DND-41 (cell line): ENCODE measurements around the gene ERBB4.

Experiments used
- ATAC-seq: fragments of 200-7000 bp; cut with Tn5 transposase; 3 replicates; pipeline ENCODE4 v1.9.1; 2021; ENCODE audit warnings: low read depth; ENCODE audit not compliant: insufficient read depth
- DNase-seq: peaks from one replicate; pipeline ENCODE4 v3.0.0-alpha.2; 2020
- H2AFZ ChIP-seq: 2 replicates; pipeline ENCODE4 v1.6.0; 2012; ENCODE audit warnings: low read depth, low read length
- H3K27ac ChIP-seq: 2 replicates; pipeline ENCODE4 v1.5.1; 2012; ENCODE audit warnings: low read length, inconsistent platforms
- H3K27me3 ChIP-seq: fragments of 200-600 bp; sonication (generic); 2 replicates; pipeline ENCODE4 v1.6.0; 2012; ENCODE audit warnings: low read length, mild to moderate bottlenecking, inconsistent platforms; ENCODE audit not compliant: insufficient read depth, poor library complexity
- H3K36me3 ChIP-seq: 2 replicates; pipeline ENCODE4 v1.5.1; 2012; ENCODE audit warnings: low read length, inconsistent platforms; ENCODE audit not compliant: insufficient read depth
- H3K4me1 ChIP-seq: 2 replicates; pipeline ENCODE4 v1.5.1; 2012; ENCODE audit warnings: mild to moderate bottlenecking, low read length; ENCODE audit not compliant: insufficient read depth
- H3K4me2 ChIP-seq: 2 replicates; pipeline ENCODE4 v1.6.0; 2012; ENCODE audit warnings: mild to moderate bottlenecking, moderate library complexity, low read length, inconsistent platforms; ENCODE audit not compliant: insufficient read depth
- H3K4me3 ChIP-seq, 2 experiments: fragments of 200-600 bp in 1 of 2; shearing (Covaris generic) in 1 of 2; 2 replicates each; pipeline ENCODE4 v1.5.1; 2012 to 2016; ENCODE audit warnings: inconsistent platforms in 2 of 2, low read length in 2 of 2, mild to moderate bottlenecking in 2 of 2, low read depth in 1 of 2, moderate library complexity in 1 of 2
- H3K79me2 ChIP-seq: 2 replicates; pipeline ENCODE4 v1.6.0; 2012; ENCODE audit warnings: low read length, inconsistent platforms; ENCODE audit not compliant: insufficient read depth
- H3K9ac ChIP-seq: 2 replicates; pipeline ENCODE4 v1.6.0; 2012; ENCODE audit warnings: low read depth, mild to moderate bottlenecking, inconsistent platforms, low read length, moderate library complexity
- H3K9me3 ChIP-seq: 2 replicates; pipeline ENCODE4 v1.5.1; 2012; ENCODE audit warnings: low read length, moderate library complexity, mild to moderate bottlenecking, inconsistent platforms; ENCODE audit not compliant: insufficient read depth, severe bottlenecking
- H4K20me1 ChIP-seq: 2 replicates; pipeline ENCODE4 v1.6.0; 2012; ENCODE audit warnings: low read length; ENCODE audit not compliant: insufficient read depth
- EZH2 ChIP-seq: IDR thresholded peaks from 3 replicates; pipeline ENCODE4 v1.6.1; 2012; ENCODE audit warnings: borderline replicate concordance, low read depth, mild to moderate bottlenecking, moderate library complexity, low read length, inconsistent platforms; ENCODE audit not compliant: severe bottlenecking
- TF ChIP-seq, protein P1 (sequence below): IDR thresholded peaks from 2 replicates; pipeline ENCODE4 v1.5.1; 2012; ENCODE audit warnings: borderline replicate concordance, low read length, moderate library complexity, mild to moderate bottlenecking; ENCODE audit not compliant: poor library complexity, severe bottlenecking; ENCODE audit errors: extremely low read depth

Gene ERBB4

DNA sequence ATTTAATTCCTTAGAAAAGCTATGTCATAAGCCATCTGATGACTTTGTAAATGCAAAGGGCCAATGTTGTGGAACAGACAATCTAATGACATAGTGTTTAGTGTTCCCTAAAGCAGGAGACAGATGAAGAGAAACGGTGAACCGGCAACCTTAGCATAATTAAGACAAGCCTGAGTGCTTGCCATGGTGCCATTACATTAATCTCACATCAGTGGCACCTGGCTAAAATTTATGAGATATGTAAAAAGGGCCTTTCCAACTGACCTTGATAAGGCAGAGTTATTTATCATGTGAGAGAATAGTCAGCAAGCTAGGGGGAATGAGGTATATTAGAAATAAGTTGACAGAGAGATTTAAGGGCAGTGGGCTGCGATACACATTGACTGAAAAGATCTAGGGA lies 261.8 kb downstream of the ERBB4 start:
- ATAC-seq (no peak), DNase-seq (no peak)

DNA sequence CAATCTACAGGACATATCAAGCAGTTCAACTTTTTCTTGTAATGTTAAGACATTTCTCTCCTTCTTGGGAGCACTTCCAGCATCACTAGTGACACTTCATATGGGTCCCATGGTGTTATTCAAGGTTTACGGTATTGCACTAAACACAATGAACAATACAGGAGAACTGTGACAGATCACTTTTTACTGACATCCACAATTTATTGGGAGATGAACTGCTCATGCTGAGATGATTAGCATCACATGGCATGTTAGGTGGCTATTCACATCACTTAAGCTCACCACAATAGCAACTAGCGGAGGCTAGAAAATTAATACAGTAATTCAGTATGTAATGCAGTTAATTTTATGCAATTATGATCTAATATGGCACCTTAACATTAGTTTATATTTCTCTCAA lies 264.4 kb downstream of the ERBB4 start:
- no peak overlapping the region for H3K4me2 ChIP-seq
- H3K79me2 ChIP-seq, result no peaks in the 10 kb centered on the region
- ATAC-seq, result no peak
- no peak overlapping the region for H3K4me3 ChIP-seq
- no peak overlapping the region for H3K9ac ChIP-seq
- DNase-seq, result no peak
- no peaks in the 10 kb centered on the region for H3K36me3 ChIP-seq
- no peaks in the 10 kb centered on the region for H3K27me3 ChIP-seq
- H3K9me3 ChIP-seq, result no peaks in the 10 kb centered on the region
- no peaks in the 10 kb centered on the region for H4K20me1 ChIP-seq
- H3K27ac ChIP-seq, result no peak overlapping the region
- TF ChIP-seq, protein P1, sequence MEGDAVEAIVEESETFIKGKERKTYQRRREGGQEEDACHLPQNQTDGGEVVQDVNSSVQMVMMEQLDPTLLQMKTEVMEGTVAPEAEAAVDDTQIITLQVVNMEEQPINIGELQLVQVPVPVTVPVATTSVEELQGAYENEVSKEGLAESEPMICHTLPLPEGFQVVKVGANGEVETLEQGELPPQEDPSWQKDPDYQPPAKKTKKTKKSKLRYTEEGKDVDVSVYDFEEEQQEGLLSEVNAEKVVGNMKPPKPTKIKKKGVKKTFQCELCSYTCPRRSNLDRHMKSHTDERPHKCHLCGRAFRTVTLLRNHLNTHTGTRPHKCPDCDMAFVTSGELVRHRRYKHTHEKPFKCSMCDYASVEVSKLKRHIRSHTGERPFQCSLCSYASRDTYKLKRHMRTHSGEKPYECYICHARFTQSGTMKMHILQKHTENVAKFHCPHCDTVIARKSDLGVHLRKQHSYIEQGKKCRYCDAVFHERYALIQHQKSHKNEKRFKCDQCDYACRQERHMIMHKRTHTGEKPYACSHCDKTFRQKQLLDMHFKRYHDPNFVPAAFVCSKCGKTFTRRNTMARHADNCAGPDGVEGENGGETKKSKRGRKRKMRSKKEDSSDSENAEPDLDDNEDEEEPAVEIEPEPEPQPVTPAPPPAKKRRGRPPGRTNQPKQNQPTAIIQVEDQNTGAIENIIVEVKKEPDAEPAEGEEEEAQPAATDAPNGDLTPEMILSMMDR, result no peak
- no peak for TF ChIP-seq EZH2
- no peaks in the 10 kb centered on the region for H3K4me1 ChIP-seq
- H2AFZ ChIP-seq, result no peak overlapping the region

More for the DNA sequence above, 261.8 kb downstream of the ERBB4 start:
- no peak overlapping the region for H3K4me2 ChIP-seq
- no peak overlapping the region for H2AFZ ChIP-seq
- no peaks in the 10 kb centered on the region for H3K9me3 ChIP-seq
- H3K4me3 ChIP-seq, result no peak overlapping the region
- no peak for TF ChIP-seq EZH2
- TF ChIP-seq, protein P1, result no peak
- H3K9ac ChIP-seq, result no peak overlapping the region
- no peaks in the 10 kb centered on the region for H3K36me3 ChIP-seq
- H3K27ac ChIP-seq, result no peak overlapping the region
- no peaks in the 10 kb centered on the region for H3K79me2 ChIP-seq
- no peaks in the 10 kb centered on the region for H3K27me3 ChIP-seq
- no peaks in the 10 kb centered on the region for H3K4me1 ChIP-seq
- no peaks in the 10 kb centered on the region for H4K20me1 ChIP-seq

DNA sequence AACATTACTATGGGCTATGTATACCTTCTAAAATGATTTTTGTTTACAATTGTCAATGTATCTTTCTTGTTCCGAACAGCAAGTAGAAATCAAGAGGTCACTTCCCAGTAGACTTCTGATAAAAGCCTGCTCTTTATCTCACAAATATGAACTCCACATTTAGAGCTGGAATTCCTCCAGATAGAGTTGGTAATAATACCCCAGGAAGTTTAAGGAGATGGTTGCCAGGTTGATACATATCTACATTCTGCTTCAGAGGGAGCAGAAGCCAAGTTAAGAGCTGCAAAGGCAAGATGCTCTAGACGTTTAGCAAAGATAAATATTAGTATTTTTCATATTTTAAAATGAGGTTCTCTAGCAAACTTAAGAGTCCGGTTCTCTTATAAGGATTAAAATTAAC lies 267.0 kb downstream of the ERBB4 start:
- Histone ChIP-seq H3K79me2 (no peaks in the 10 kb centered on the region), H3K27me3 (no peaks in the 10 kb centered on the region), H2AFZ (no peak overlapping the region), H3K4me3 (no peak overlapping the region), H4K20me1 (no peaks in the 10 kb centered on the region), H3K9me3 (no peaks in the 10 kb centered on the region), H3K4me2 (no peak overlapping the region), H3K9ac (no peak overlapping the region), H3K4me1 (no peaks in the 10 kb centered on the region), H3K36me3 (no peaks in the 10 kb centered on the region), H3K27ac (no peak overlapping the region)
- DNase-seq, result no peak
- ATAC-seq, result no peak
- TF ChIP-seq, protein P1, result no peak
- no peak for TF ChIP-seq EZH2

DNA sequence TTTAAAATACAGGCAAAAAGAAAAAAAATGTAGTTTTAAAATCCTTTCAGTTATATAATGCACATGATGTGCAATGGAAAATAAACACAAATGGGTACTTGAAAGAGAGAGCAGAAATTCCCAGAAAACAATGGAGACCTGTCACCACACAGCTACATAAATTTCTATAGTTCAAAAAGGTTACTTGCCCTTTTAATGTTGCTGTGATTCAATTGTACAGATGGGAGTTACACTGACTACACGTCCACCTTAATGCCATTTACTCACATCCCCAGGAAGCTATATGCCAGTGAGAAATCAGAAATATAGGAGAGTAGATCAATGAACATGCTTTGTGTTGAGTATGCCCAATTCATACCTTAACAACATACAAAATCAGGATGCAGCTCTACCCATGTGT lies 269.6 kb downstream of the ERBB4 start:
- TF ChIP-seq, protein P1, result no peak
- no peak for TF ChIP-seq EZH2
- Histone ChIP-seq H3K27ac (no peak overlapping the region), H3K27me3 (no peaks in the 10 kb centered on the region), H3K4me1 (no peaks in the 10 kb centered on the region), H3K36me3 (no peaks in the 10 kb centered on the region), H3K9me3 (no peaks in the 10 kb centered on the region), H3K9ac (no peak overlapping the region), H2AFZ (no peak overlapping the region), H3K4me3 (no peak overlapping the region), H3K4me2 (no peak overlapping the region), H4K20me1 (no peaks in the 10 kb centered on the region), H3K79me2 (no peaks in the 10 kb centered on the region)
- no peak for ATAC-seq
- DNase-seq, result no peak
